Neutrophil (primary cell): ENCODE data around the gene DDIT3.

Experiments used
- H3K27ac ChIP-seq: fragments of 200-600 bp; sonication (generic); 2 replicates; pipeline ENCODE4 v1.5.1; 2016; ENCODE audit warnings: mild to moderate bottlenecking, moderate library complexity
- H3K27me3 ChIP-seq: fragments of 200-600 bp; sonication (generic); 2 replicates; pipeline ENCODE4 v1.6.0; 2016; ENCODE audit warnings: mild to moderate bottlenecking
- H3K36me3 ChIP-seq: fragments of 200-600 bp; sonication (generic); 2 replicates; pipeline ENCODE4 v1.5.1; 2017
- H3K4me1 ChIP-seq, 2 experiments: fragments of 200-600 bp in 1 of 2; sonication (generic) in 1 of 2; 1 replicate in 1 of 2; 2 replicates in 1 of 2; pipeline versions ENCODE4 v1.5.1 to v1.6.1; 2013 to 2016; ENCODE audit warnings: low read depth in 1 of 2, low read length in 1 of 2, mild to moderate bottlenecking in 1 of 2, moderate library complexity in 1 of 2; ENCODE audit not compliant: control insufficient read depth in 1 of 2, insufficient read depth in 1 of 2
- H3K4me3 ChIP-seq, 2 experiments: fragments of 200-600 bp in 1 of 2; sonication (generic) in 1 of 2; 1 replicate in 1 of 2; 2 replicates in 1 of 2; pipeline ENCODE4 v1.5.1; 2013 to 2016; ENCODE audit warnings: low read depth in 1 of 2, low read length in 1 of 2, mild to moderate bottlenecking in 1 of 2, moderate library complexity in 1 of 2
- H3K9me3 ChIP-seq: fragments of 200-600 bp; sonication (generic); 2 replicates; pipeline ENCODE4 v1.5.1; 2016
- TF ChIP-seq, protein P1 (sequence below): fragments of 200-600 bp; sonication (generic); IDR thresholded peaks from 2 replicates; pipeline ENCODE4 v1.5.1; 2016; ENCODE audit warnings: antibody characterized with exemption

DDIT3 gene

DNA sequence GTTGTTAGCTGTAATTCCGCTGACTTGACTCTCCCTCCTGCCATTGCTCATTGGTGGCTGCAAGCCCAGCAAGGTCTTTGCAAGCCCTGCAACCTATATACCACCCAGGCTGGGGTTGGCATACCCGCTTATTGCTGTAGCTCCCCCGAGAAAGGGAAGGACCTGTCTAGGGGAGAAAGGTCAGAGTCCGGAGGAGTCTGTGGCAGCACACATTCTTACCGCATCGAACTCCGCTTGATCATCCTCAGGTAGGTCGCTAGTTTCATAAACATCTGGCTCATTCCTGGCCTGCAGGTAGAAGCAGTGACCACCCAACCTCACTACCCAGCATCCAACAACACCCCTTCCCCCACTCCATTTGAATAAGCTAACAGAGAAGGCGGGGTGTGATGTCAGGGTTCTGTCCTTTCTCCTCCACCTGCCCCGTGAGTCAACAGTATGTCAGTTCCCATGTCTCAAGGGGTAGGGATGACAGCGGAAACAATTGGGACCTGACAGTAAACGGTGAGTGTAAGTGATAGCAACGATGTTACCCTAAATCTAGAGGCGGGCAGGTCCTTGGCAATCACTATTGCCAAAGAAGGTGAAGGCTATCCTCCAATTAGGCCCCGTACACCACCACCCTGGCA, 25.6 kb upstream of the DDIT3 start:
- Histone ChIP-seq H3K27ac (peak overlapping the region; percentile 83), H3K36me3 (peaks cover 20% of the 10 kb centered on the region), H3K27me3 (peaks cover 32% of the 10 kb centered on the region), H3K9me3 (no peaks in the 10 kb centered on the region), H3K4me3 (peak overlapping the region; percentile 72 to 92), H3K4me1 (peaks cover 36 to 42% of the 10 kb centered on the region in 2 experiments)
- TF ChIP-seq, protein P1, sequence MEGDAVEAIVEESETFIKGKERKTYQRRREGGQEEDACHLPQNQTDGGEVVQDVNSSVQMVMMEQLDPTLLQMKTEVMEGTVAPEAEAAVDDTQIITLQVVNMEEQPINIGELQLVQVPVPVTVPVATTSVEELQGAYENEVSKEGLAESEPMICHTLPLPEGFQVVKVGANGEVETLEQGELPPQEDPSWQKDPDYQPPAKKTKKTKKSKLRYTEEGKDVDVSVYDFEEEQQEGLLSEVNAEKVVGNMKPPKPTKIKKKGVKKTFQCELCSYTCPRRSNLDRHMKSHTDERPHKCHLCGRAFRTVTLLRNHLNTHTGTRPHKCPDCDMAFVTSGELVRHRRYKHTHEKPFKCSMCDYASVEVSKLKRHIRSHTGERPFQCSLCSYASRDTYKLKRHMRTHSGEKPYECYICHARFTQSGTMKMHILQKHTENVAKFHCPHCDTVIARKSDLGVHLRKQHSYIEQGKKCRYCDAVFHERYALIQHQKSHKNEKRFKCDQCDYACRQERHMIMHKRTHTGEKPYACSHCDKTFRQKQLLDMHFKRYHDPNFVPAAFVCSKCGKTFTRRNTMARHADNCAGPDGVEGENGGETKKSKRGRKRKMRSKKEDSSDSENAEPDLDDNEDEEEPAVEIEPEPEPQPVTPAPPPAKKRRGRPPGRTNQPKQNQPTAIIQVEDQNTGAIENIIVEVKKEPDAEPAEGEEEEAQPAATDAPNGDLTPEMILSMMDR: no peak

DNA sequence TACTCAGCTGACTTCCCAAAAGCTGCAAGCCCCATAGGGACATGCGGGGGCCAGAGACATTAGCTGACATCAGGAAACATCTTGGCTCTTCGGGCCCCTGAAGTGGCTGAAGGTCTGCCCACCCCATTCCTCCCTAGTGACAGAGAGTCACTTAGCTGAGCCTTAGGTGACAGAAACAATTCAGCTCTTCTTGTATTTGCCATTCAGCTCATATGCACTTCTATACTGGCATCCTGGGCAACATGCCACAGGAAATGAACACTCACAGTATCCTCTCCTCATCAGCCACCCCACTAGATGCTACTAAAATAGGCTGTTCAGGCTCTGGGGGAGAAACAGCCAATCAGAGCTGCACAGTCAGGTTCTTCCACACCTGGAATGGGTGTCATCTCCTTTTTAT, 23.3 kb upstream of the DDIT3 start:
- peaks cover 31 to 32% of the 10 kb centered on the region in 2 experiments for H3K4me1 ChIP-seq
- H3K9me3 ChIP-seq: no peaks in the 10 kb centered on the region
- H3K27me3 ChIP-seq: peaks cover 8% of the 10 kb centered on the region
- TF ChIP-seq, protein P1: no peak
- peaks cover 42% of the 10 kb centered on the region for H3K36me3 ChIP-seq
- H3K27ac ChIP-seq: no peak overlapping the region
- H3K4me3 ChIP-seq: no peak overlapping the region

DNA sequence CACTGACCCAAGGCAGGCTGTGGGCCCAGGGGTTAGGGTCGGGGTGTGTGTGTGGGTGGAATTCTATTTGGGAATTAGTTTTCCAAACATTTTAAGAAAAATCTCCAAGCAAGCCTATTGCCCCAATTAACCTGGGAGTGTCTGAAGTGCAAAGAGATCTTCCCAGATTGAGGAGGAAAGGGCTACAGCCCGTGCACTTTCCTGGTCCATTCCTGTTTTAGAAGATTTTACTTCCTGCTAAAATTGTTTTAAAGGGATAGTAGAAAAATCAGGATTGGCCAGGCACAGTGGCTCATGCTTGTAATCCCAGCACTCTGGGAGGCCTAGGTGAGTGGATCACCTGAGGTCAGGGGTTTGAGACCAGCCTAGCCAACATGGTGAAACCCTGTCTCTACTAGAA, 21.4 kb upstream of the DDIT3 start:
- H3K27ac ChIP-seq: no peak overlapping the region
- peaks cover 53% of the 10 kb centered on the region for H3K36me3 ChIP-seq
- no peaks in the 10 kb centered on the region for H3K27me3 ChIP-seq
- H3K4me1 ChIP-seq: peaks cover 23 to 24% of the 10 kb centered on the region in 2 experiments
- no peaks in the 10 kb centered on the region for H3K9me3 ChIP-seq
- TF ChIP-seq, protein P1: no peak
- no peak overlapping the region for H3K4me3 ChIP-seq

DNA sequence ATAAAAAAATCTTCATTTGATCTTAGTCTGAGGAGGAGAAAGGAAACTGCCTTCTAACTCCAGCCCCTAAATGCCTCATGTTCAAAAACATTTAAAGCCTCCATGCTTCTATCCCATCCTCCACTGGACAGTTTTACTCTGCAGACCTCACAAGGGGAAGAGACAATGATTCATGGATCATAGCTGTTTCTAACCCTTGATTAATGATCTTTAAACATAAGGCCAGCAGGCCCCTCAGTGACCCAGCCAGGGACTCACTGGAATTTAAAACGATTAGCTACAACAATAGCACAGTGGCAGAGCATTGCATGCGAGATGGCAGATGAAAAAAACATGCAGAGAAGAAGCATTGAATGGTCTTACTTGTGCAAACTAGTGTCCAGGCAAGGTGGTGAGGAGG, 20.7 kb upstream of the DDIT3 start:
- Histone ChIP-seq H3K36me3 (peaks cover 60% of the 10 kb centered on the region), H3K27ac (no peak overlapping the region), H3K4me3 (no peak overlapping the region), H3K4me1 (peaks cover 16 to 17% of the 10 kb centered on the region in 2 experiments), H3K9me3 (no peaks in the 10 kb centered on the region), H3K27me3 (no peaks in the 10 kb centered on the region)
- TF ChIP-seq, protein P1: no peak

DNA sequence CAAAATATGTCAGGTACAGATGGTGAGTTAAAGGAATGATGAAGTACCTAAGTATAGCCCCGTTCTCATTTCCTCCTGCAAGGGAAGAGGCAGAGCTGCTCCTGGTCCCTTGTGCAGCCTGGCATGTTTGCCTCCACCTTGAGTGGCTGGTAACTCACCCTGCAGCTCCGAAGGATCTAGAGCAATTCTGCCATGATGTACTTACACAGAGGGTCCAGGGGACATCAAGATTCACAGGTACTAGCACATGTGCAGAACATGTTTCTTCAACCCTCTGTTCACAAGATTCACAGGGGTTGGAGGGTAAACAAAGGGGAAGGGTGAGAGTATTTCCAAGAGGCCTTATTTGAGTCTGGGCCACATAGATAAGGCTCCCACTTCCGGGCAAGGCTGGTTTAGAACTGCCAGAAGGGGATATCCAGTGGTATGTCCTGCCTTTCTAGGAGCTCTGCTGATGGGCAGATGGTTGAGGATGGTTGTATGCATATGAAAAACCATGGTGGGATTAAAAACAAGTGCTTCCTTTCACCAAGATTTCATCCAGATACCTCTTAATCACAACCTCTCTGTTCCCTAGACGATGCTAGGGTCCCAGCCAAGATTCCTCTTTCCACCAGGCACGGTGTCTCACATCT, 18.9 kb upstream of the DDIT3 start:
- Histone ChIP-seq H3K4me3 (no peak overlapping the region), H3K9me3 (no peaks in the 10 kb centered on the region), H3K36me3 (peaks cover 78% of the 10 kb centered on the region), H3K27me3 (no peaks in the 10 kb centered on the region), H3K27ac (no peak overlapping the region), H3K4me1 (no peaks in the 10 kb centered on the region)
- TF ChIP-seq, protein P1: no peak
